Astrocyte (in vitro differentiated cells and primary cell): ENCODE results near the gene KIZ. TPM values are rescaled to one million over a fixed set of nuclear protein-coding genes. Genes with fewer than 3 reads are reported as not detected.
A peak's percentile ranks its signal among the peaks of the same experiment; 100 is the strongest.

ENCODE experiments used
- DNase-seq: peaks from one replicate; pipeline ENCODE4 v3.0.0-alpha.2; 2010; ENCODE audit warnings: low read depth
- FAIRE-seq: peaks from 2 replicates; lab custom pipeline; 2011; peaks lifted over from hg19 to GRCh38; lab: Jason Lieb, UNC
- H2AFZ ChIP-seq: 2 replicates; pipeline ENCODE4 v1.6.0; 2012; ENCODE audit warnings: low read depth, low read length, inconsistent platforms
- H3K27ac ChIP-seq: 2 replicates; pipeline ENCODE4 v1.5.1; 2011; ENCODE audit warnings: low read depth, low read length, inconsistent platforms
- H3K27me3 ChIP-seq: 2 replicates; pipeline ENCODE4 v1.6.0; 2011; ENCODE audit warnings: low read length, inconsistent platforms; ENCODE audit not compliant: insufficient read depth
- H3K36me3 ChIP-seq: 2 replicates; pipeline ENCODE4 v1.5.1; 2011; ENCODE audit warnings: low read length, inconsistent platforms; ENCODE audit not compliant: insufficient read depth
- H3K4me1 ChIP-seq: 2 replicates; pipeline ENCODE4 v1.5.1; 2011; ENCODE audit warnings: low read length, inconsistent platforms; ENCODE audit not compliant: insufficient read depth
- H3K4me2 ChIP-seq: 2 replicates; pipeline ENCODE4 v1.6.0; 2012; ENCODE audit warnings: low read length, inconsistent platforms
- H3K4me3 ChIP-seq: 2 replicates; pipeline ENCODE4 v1.5.1; 2011; ENCODE audit warnings: low read depth, mild to moderate bottlenecking, low read length, inconsistent platforms; ENCODE audit not compliant: insufficient read depth
- H3K79me2 ChIP-seq: 2 replicates; pipeline ENCODE4 v1.6.0; 2012; ENCODE audit warnings: mild to moderate bottlenecking, low read length, inconsistent platforms; ENCODE audit not compliant: insufficient read depth
- H3K9ac ChIP-seq: 2 replicates; pipeline ENCODE4 v1.6.0; 2012; ENCODE audit warnings: mild to moderate bottlenecking, low read length, inconsistent platforms
- H3K9me3 ChIP-seq: 2 replicates; pipeline ENCODE4 v1.5.1; 2012; ENCODE audit warnings: low read depth, mild to moderate bottlenecking, low read length, inconsistent platforms; ENCODE audit not compliant: insufficient read depth
- H4K20me1 ChIP-seq: 2 replicates; pipeline ENCODE4 v1.6.0; 2012; ENCODE audit warnings: low read length, inconsistent platforms; ENCODE audit not compliant: insufficient read depth
- H3K27ac Mint-ChIP-seq: one replicate; pipeline ENCODE4 v1.8.0; 2021; ENCODE audit warnings: mild to moderate bottlenecking, mixed read lengths; ENCODE audit not compliant: unreplicated experiment
- H3K27me3 Mint-ChIP-seq: one replicate; pipeline ENCODE4 v1.8.0; 2021; ENCODE audit warnings: low read depth, mixed read lengths; ENCODE audit not compliant: unreplicated experiment
- H3K36me3 Mint-ChIP-seq: one replicate; pipeline ENCODE4 v1.8.0; 2021; ENCODE audit warnings: low read depth, mixed read lengths; ENCODE audit not compliant: unreplicated experiment
- H3K4me1 Mint-ChIP-seq: one replicate; pipeline ENCODE4 v1.8.0; 2021; ENCODE audit warnings: low read depth, mixed read lengths; ENCODE audit not compliant: unreplicated experiment
- H3K4me3 Mint-ChIP-seq: one replicate; pipeline ENCODE4 v1.8.0; 2021; ENCODE audit warnings: mild to moderate bottlenecking, moderate library complexity, mixed read lengths; ENCODE audit not compliant: unreplicated experiment
- H3K9me3 Mint-ChIP-seq: one replicate; pipeline ENCODE4 v1.8.0; 2021; ENCODE audit warnings: mild to moderate bottlenecking, mixed read lengths; ENCODE audit not compliant: unreplicated experiment
- CTCF ChIP-seq: IDR thresholded peaks from 2 replicates; pipeline ENCODE4 v1.5.1; 2011; ENCODE audit warnings: low read depth, mild to moderate bottlenecking, inconsistent platforms, low read length, moderate library complexity; ENCODE audit not compliant: insufficient read depth
- EZH2 ChIP-seq: IDR thresholded peaks from 2 replicates; pipeline ENCODE4 v1.6.1; 2012; ENCODE audit warnings: mild to moderate bottlenecking, low read length, inconsistent platforms; ENCODE audit not compliant: insufficient read depth
- total RNA-seq: library from RNA; stranded (reverse); gene quantifications from 2 replicates; pipeline ENCODE4 v1.2.1, GENCODE V29; 2021

The KIZ gene
- total RNA-seq, 1 donor from 2014 or later: 9.7 TPM

GRCh38 chr20:21099751-21100577 is 25.9 kb upstream of the KIZ start:
- no peaks in the 10 kb centered on the region for H3K4me1 Mint-ChIP-seq

GRCh38 chr20:21100578-21101452 is 25.1 kb upstream of the KIZ start:
- peak overlapping the region; percentile 77 for H3K4me2 ChIP-seq
- peaks cover 84% of the 10 kb centered on the region for H3K27me3 Mint-ChIP-seq

More at GRCh38 chr20:21099751-21100577, 25.9 kb upstream of the KIZ start:
- peaks cover 3% of the 10 kb centered on the region for H3K9me3 Mint-ChIP-seq
- Histone ChIP-seq H3K36me3 (no peaks in the 10 kb centered on the region), H3K9ac (no peak overlapping the region), H3K4me1 (peaks cover 4% of the 10 kb centered on the region), H2AFZ (no peak overlapping the region), H3K27me3 (peaks cover 86% of the 10 kb centered on the region), H3K4me3 (peak overlapping the region; percentile 42), H4K20me1 (no peaks in the 10 kb centered on the region), H3K4me2 (peak overlapping the region; percentile 77), H3K27ac (no peak overlapping the region), H3K79me2 (no peaks in the 10 kb centered on the region), H3K9me3 (no peaks in the 10 kb centered on the region)
- DNase-seq (no peak), FAIRE-seq (no peak)
- no peak for TF ChIP-seq CTCF
- no peak for TF ChIP-seq EZH2
- H3K4me3 Mint-ChIP-seq: peak overlapping the region; percentile 83
- no peaks in the 10 kb centered on the region for H3K36me3 Mint-ChIP-seq
- H3K27ac Mint-ChIP-seq: peak overlapping the region; percentile 92
- peaks cover 84% of the 10 kb centered on the region for H3K27me3 Mint-ChIP-seq

More at GRCh38 chr20:21100578-21101452, 25.1 kb upstream of the KIZ start:
- peak overlapping the region; percentile 92 for H3K27ac Mint-ChIP-seq
- Histone ChIP-seq H3K9ac (no peak overlapping the region), H4K20me1 (no peaks in the 10 kb centered on the region), H3K79me2 (no peaks in the 10 kb centered on the region), H3K27ac (no peak overlapping the region), H3K36me3 (no peaks in the 10 kb centered on the region), H3K4me3 (peak overlapping the region; percentile 42), H3K4me1 (peaks cover 4% of the 10 kb centered on the region), H3K27me3 (peaks cover 92% of the 10 kb centered on the region), H2AFZ (peak overlapping the region; percentile 41), H3K9me3 (no peaks in the 10 kb centered on the region)
- DNase-seq (no peak), FAIRE-seq (no peak)
- H3K36me3 Mint-ChIP-seq: no peaks in the 10 kb centered on the region
- H3K4me1 Mint-ChIP-seq: no peaks in the 10 kb centered on the region
- peak overlapping the region; percentile 83 for H3K4me3 Mint-ChIP-seq
- peaks cover 3% of the 10 kb centered on the region for H3K9me3 Mint-ChIP-seq
- TF ChIP-seq EZH2: peak; percentile 94
- TF ChIP-seq CTCF: no peak
